ENCODE measurements around the gene NFKBIB.
"Not testable (repeated sequence)": the region's sequence is repeated elsewhere in the genome, so short reads cannot be mapped to it uniquely, and the experiment has no call there.

Gene NFKBIB

DNA sequence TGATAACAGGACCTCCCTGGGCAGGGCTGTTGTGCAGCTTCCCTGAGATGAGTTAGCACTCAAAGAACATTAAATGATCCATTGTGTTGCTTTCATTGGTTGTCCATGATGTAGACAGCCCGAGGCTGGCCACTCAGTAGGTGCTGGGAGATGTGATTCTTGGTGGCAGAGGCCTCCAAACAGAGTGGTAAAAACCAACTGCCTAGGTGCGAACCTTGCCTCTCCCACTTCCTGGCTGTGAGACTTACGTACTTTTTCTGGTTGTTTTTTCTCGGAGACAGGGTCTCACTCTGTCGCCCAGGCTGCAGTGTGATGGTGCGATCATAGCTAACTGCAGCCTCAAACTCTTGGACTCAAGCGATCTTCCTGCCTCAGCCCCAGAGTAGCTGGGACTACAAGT, 24.6 kb downstream of the NFKBIB start:
- in situ Hi-C loops (cut with HindIII; ENCODE audit: low sequenced_read_pairs): no loop called here

DNA sequence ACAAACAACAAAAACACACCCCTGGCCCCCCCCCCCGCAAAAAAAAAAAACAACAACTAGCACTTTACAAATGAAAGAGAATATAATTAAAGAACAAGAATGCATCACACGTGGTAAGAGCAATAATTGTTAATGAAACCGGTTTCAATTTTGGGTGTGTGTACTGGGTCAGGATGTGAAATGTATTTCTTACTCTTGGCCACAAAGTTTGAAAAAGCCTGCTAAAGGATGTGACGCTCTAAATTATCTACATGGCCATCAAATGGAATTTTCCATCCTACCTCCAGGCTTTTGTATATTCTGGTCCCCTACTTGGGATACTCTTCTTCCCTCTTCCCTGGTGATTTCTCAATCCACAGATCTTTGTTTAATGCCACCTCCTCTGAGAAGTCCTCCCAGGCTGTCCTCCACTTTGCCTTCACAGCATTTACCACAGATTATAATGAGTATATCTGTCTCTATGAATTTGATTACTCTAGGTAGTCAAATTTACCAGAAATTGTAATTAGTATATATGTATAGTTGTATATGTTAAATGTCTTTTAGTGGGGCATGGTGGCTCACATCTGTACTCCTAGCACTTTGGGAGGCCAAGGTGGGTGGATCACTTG, 28.7 kb downstream of the NFKBIB start:
- in situ Hi-C loops (cut with HindIII; ENCODE audit: low sequenced_read_pairs): no loop called here

DNA sequence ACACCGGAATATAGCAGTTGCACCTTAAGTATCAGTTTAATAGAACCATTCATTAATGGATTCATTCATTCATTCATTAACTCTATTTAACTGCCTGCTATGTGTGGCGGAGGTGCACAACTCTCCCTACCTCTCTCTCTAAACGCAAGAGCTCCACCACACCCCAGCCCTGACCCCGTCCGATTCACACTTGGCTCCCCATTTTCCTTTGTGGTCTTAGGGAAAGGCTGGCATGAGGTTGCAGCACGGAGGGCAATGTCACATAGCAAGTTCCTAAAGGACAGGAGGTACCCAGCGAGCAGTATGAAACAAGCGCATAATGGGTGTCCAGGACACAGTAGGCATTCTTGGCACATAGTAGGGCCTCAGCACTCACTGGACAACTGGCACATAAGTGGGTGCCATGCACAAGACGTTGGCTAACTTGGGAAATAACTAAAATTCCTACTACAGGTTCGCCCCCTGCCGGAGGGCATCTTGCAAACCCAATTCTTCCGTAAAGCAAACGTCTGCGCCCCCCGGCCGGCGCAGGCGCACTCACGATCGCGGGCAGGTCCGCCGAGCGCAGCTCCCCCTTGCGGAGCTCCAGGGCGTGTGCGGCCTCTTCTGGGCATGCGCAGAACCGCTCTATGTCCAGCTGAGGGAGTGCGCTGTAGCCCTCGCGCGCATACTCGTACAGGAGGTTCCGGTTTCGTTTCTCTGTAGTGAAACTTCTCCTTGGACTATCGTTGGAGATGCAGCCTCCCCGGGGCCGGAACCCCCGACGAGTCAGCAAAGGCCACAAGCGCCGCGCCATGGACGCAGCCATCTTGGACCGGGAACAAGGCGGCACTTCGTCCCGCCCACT, 30.4 kb downstream of the NFKBIB start, which contains the start of gene SARS2:
TSS of gene SARS2 (minus strand) at position 835 of the 847 bp plus-strand sequence. CDS start at position 808, 27 bp downstream.
- in situ Hi-C loops (cut with HindIII; ENCODE audit: low sequenced_read_pairs): no loop called here

DNA sequence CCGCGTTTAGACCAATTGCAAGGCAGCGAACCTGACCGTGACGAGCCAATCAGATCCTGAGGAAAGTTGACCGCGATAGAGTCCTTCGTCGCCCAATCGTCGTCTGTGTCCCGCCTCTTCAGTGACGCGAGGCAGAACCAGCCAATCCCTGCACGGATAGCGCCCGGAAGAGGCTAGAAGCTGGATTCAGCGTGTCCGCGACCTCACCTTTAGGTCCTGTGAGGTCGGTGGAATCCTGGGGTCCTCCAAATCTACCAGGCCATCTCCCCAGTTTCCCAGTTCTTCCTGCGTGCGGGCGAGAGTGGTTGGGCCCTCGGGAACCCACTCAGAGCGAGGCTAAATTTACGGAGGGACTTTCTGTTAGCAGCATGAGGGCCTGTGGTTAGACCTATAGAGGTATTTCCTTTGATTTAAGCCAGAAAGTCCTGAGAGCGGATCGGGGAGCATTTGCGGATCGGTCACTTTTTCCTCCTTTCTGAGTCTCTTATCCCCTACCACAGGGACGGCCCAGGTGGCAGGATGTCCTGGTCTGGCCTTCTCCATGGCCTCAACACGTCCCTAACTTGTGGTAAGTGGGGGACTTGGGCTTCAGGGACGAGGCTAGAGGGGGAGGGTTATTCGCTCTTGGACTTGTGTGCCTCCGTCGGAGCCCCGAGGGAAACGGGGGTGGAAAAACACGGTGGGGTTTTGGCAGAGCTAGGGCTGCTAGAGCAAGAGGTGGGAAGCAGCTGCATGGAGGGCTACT, 31.2 kb downstream of the NFKBIB start, which contains the start of gene MRPS12:
TSS of gene MRPS12 (plus strand) at position 169 of the 745 bp plus-strand sequence. CDS start at position 520, 351 bp downstream.
- in situ Hi-C loops (cut with HindIII; ENCODE audit: low sequenced_read_pairs): no loop called here

DNA sequence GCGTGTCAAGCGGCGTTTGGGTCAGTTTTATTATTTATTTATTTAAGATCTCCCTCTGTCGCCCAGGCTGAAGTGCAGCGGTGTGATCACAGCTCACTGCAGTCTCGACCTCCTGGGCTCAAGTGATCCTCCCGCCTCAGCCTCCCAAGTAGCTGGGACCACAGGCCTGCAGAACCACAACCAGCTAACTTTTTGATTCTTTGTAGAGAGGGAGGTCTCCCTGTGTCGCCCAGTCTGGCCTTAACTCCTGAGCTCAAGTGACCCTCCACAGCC, 31.7 kb downstream of the NFKBIB start:
- in situ Hi-C loops (cut with HindIII; ENCODE audit: low sequenced_read_pairs): no loop called here

DNA sequence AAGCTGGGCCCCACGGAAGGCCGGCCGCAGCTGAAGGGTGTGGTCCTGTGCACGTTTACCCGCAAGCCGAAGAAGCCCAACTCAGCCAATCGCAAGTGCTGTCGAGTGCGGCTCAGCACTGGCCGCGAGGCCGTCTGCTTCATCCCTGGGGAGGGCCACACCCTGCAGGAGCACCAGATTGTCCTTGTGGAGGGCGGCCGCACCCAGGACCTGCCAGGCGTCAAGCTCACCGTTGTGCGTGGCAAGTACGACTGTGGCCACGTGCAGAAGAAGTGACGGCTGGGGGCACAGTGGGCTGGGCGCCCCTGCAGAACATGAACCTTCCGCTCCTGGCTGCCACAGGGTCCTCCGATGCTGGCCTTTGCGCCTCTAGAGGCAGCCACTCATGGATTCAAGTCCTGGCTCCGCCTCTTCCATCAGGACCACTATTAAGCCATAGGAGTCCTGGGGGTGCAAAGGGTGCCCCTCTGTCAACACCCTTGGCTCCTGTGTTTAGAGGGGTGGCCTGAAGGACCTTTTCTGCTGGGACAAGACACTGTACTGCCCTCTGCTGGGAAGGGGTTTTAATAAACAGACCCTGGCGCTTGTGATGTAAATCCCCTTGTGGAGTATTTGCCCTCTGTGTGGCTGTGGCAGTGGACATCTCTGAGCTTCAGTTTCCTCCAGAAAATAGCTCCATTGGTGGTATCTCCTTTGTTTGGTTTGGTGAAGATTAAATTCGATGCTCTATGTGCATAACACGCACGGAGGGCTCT, 32.8 kb downstream of the NFKBIB start:
- in situ Hi-C loops (cut with HindIII; ENCODE audit: low sequenced_read_pairs): no loop called here

DNA sequence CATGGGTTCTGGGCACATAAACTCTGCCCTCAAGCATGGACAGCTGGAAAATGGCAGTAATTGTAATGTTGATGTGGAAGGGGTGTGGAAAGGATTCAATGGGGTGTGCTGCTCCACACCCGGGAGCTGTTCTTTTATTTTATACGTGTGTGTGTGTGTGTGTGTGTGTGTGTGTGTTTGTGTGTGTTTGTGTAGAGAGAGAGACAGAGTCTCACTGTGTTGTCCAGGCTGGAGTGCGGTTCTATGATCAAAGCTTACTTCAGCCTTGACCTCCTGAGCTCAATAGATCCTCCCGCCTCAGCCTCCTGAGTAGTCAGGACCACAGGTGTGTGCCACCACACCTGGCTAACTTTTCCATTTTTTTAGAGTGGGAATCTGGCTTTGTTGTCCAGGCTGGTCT, 33.8 kb downstream of the NFKBIB start:
- in situ Hi-C loops (cut with HindIII; ENCODE audit: low sequenced_read_pairs): no loop called here

DNA sequence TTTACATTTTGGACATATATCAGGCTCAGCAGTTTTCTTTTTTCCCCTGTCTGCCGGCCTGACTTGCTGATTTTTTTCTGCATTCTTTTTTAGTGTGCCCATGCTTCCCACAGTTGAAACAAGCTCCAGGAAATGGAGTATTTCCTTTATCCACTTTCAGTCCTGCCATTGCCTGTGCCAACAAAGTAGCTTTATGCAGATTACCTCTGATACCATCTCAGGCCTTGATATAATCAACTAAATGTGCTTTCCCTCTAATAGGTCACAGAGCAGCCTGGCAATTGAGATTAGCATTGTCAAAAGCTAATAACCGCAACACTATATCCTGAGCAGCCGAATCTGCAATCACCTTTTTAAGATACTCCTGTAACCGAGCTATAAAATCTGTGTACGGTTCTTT, 40.2 kb downstream of the NFKBIB start:
- in situ Hi-C loops (cut with HindIII; ENCODE audit: low sequenced_read_pairs): no loop called here

DNA sequence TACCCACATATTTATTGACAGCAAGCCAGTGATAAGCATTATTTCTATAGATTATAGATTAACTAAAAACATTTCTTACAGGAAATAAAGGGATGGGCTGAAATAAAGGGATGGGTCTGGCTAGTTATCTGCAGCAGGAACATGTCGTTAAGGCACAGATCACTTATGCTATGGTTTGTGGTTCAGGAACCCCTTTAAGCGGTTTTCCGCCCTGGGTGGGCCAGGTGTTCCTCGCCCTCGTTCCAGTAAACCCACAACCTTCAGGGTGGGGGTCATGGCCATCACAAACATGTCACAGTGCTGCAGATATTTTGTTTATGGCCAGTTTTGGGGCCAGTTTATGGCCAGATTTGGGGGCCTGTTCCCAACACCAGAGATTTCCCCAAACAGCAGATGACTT, 41.7 kb downstream of the NFKBIB start:
- in situ Hi-C loops (cut with HindIII; ENCODE audit: low sequenced_read_pairs): not testable (repeated sequence)

DNA sequence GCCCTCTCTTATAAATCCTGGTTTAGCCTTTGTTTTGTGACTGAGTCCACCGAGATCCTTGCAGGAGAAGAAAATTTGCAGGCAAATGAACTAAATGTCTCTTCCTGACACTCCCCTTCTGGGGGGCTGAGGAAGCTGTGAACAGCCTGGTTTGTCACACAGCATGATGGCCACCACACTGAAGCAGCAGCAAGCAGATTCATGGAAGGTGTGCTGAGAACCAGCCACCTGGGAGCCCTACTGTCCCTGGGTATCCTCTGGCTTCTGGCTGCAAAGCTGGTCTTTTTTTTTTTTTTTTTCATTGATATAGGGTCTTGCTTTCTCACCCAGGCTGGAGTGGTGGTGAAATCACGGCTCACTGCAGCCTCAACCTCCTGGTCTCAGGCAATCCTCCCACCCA, 42.2 kb downstream of the NFKBIB start:
- in situ Hi-C loops (cut with HindIII; ENCODE audit: low sequenced_read_pairs): no loop called here

DNA sequence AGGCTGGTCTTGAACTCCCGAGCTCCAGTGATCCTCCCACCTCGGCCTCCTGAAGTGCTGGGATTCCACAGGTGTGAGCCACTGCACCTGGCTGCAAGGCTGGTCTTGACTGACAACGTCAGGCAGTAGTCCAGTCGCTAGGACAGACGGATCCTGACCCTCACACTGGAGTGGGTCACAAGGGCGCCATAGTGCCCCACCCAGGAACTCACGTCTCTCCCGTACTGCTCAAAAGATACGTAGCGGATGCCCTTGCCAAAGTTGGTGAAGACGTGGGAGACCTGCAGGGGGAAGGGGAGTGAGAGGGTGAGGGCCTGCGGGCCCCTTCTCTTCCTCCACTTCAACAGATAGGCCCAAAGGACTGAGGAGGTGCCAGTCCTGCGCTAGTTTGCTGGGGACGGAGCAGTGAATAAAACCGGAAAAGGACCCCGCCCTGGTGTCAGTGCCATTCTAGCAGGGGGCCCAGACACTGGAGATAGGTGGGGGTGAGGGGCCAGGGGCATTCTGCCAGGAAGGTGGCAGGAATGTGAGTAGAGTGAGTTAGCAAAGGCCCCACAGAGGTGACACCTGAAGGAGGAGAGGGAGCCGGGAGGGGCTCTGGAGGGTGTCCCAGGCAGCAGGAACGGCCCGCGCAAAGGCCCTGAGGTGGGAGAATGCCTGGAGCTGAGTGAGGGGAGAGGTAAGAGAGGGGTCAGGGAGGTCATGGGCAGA, 42.9 kb downstream of the NFKBIB start:
- in situ Hi-C loops (cut with HindIII; ENCODE audit: low sequenced_read_pairs): no loop called here

DNA sequence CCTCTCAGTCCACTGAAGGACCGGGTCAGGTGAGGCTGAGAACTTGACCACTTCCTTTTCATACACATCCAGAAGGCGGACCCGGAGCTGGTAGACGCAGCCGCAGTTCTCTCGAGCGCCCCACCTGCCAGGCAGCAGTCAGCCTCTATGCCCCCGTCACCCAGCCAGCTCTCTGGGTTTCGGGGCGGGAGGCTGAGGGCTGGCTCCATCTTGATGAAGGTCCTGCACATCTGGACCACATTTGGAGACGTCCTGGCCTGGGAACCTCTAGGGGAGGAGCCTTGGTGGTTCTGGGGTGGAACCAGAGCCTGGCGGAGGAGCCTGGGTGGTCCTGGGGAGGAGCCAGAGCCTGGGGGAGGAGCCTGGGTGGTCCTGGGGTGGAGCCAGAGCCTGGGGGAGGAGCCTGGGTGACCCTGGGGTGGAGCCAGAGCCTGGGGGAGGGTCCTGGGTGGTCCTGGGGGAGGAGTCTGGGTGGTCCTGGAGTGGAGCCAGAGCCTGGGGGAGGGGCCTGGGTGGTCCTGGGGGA, 45.3 kb downstream of the NFKBIB start:
- in situ Hi-C loops (cut with HindIII; ENCODE audit: low sequenced_read_pairs): no loop called here

DNA sequence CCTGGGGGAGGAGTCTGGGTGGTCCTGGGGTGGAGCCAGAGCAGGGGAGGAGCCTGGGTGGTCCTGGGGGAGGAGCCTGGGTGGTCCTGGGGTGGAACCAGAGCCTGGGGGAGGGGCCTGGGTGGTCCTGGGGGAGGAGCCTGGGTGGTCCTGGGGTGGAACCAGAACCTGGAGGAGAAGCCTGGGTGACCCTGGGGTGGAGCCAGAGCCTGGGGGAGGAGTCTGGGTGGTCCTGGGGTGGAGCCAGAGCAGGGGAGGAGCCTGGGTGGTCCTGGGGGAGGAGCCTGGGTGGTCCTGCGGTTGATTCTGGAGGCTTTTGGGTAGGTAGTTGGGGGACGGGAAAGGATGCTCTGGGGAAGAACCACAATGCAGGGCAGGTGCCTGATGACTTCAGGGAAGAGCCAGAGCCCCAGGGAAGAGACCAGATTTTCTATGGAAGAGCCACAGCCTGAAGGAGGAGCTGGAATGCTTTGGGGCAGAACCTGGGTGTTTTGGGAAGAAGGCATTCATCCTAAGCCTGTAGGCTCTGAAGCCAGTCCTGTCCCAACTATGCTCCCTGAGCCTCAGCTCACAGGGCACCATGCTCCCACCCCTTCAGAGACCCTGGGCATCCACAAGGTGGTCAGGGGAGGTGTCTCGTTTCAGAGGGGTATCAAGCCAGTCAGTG, 45.9 kb downstream of the NFKBIB start:
- in situ Hi-C loops (cut with HindIII; ENCODE audit: low sequenced_read_pairs): no loop called here

DNA sequence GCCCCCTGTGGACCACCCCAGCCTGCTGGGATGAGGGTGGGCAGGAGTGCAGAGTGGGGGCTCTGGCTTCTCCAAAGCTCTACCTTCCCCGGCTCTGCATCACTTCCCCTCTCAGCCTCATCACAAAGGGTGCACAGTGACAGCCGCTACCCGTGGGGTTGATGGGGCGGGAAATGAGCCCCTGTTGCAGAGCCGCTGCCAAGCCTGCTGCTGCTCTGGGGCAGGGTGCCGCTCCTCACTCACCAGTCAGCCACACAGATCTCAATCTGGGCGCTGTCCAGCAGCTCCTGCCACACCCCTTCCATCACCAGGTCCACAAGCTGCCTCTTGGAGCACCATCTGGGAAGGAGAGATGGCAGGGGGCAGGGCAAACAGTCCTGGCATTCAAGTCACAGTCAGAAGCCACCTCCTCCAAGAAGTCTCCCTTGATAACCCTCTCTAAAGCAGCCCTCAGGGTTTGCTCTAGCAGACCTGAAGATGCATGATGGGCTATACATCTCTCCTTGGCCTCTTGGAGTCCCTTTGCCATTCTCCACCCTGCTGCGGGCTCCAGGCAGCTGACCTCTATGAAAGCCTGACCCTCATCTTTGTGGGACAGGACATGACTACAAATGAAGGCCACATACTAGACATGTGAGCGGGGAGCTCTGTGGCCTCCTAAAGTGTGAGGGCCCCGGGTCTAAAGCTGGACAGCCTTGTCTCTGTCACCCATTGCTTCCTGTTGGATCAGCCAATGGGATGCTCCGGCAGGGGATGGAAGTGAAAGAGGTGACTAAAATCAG, 46.7 kb downstream of the NFKBIB start:
- in situ Hi-C loops (cut with HindIII; ENCODE audit: low sequenced_read_pairs): no loop called here

DNA sequence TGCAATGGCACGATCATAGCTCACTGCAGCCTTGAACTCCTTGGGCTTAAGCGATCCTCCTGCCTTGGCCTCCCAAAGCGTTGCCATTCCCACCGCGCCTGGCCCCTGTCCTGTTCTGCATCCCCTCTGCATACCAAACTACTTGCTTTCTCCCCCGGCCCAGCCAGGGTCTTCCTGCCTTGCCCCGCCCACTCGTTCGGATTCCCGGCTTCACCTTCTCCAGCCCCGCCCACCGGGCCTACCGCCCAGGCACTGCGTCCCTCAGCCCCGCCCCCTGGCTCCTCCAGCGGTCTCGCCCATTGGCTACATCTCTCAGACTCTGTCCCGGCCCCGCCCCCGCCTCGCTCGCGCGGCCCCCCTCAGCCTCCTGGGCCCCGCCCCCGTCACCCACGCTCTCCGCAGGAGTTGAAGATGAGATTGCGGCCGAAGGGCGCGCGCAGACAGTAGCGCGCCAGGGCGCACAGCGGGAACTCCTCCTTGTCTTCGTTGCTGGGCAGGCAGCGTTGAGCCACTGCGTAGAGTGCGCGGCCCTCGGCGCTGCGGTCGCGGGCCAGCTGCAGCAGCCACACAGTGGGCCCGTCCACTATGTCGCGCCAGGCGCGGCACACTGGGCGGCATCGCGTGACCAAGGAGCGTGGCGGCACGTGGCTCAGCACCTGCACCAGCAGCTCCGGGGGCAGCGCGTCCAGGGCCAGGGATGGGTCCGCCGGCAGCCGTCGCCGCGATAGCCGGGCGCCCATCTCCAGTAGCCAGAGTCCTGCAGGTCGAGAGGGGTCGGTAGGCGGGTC, 50.0 kb downstream of the NFKBIB start:
- in situ Hi-C loops (cut with HindIII; ENCODE audit: low sequenced_read_pairs): no loop called here

DNA sequence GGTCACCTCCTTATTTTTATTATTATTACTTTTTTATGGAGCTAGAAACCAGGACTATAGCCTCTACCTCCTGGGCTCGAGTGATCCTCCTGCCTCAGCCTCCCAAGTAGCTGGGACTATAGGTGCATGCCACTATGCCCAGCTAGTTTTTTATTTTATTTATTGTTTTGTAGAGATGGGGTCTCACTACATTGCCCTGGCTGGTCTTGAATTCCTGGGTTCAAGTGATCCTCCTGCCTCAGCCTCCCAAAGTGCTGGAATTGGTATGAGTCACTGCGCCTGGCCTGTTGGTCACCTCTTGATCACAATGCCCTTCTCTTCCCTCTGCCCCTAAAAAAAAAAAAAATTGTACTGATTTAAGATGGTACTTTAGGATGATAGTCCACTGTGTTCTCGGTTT, 51.4 kb downstream of the NFKBIB start:
- in situ Hi-C loops (cut with HindIII; ENCODE audit: low sequenced_read_pairs): no loop called here

DNA sequence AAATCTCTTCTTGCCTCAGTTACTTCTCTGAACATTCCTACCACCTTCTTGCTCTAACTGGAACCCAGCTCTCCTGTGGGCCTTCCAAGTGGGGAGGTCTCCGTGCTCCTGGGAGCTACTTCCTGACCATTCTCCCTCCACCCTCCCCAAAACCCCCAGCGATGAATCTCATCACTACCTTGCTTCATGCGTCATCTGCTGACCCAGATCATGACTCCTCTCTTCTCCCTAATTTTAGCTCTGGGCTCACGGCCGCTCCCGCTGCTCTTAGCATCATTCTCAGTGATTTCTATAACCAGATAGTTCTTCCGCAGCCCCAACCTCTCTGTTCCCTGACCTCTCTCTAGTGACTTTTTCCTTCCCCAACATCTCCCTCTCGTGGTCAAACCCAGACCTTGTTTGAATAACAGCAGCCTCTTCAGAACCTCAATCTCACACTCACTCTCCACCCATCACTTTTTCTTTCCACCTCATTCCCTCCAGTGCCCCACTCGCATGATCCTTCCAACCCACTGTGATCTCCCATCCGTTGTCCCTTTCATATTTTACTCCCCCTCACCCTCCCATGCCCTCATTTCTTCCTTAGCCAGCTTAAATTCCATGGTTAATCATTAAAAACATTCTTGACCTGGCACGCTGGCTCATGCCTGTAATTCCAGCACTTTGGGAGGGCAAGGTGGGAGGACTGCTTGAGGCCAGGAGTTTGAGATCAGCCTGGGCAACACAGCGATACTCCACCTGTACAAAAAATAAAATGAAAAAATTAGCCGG, 52.8 kb downstream of the NFKBIB start:
- in situ Hi-C loops (cut with HindIII; ENCODE audit: low sequenced_read_pairs): no loop called here
